H1 (cell line): ENCODE data around the gene RCC2. TPM values are rescaled to one million over a fixed set of nuclear protein-coding genes. Genes with fewer than 3 reads are reported as not detected.

Experiments
- CTCF ChIA-PET: fragments of 300-600 bp; sonication (Branson Sonifier 250); formaldehyde crosslinking; loops from one replicate; lab custom pipeline; 2021; ENCODE audit not compliant: partially characterized antibody; lab: Charles Lee
- POLR2A ChIA-PET: fragments of 300-600 bp; sonication (Branson Sonifier 250); formaldehyde crosslinking; loops from one replicate; lab custom pipeline; 2021; ENCODE audit warnings: inconsistent platforms; ENCODE audit not compliant: partially characterized antibody; lab: Charles Lee
- DNase-seq, 2 experiments: peaks; one replicate each; pipeline versions ENCODE4 v3.0.0 to v3.0.0-alpha.2; 2010 to 2022; ENCODE audit warnings: low spot score in 2 of 2, low read depth in 1 of 2, mixed read lengths in 1 of 2
- FAIRE-seq: peaks from 2 replicates; lab custom pipeline; 2011; peaks lifted over from hg19 to GRCh38; lab: Jason Lieb, UNC
- H2AFZ ChIP-seq: 2 replicates; pipeline ENCODE4 v1.8.1; 2012; ENCODE audit warnings: low read length, inconsistent platforms
- H2AK5ac ChIP-seq: 2 replicates; pipeline ENCODE4 v1.6.1; 2013; ENCODE audit warnings: low read depth, low read length
- H2BK120ac ChIP-seq: replicated peaks from 2 replicates; pipeline ENCODE3; 2013; ENCODE audit warnings: low read depth, low read length, inconsistent platforms
- H2BK12ac ChIP-seq: 2 replicates; pipeline ENCODE4 v1.6.1; 2013; ENCODE audit warnings: low read depth, low read length
- H2BK15ac ChIP-seq: 2 replicates; pipeline ENCODE4 v1.6.1; 2013; ENCODE audit warnings: low read length
- H2BK20ac ChIP-seq: 2 replicates; pipeline ENCODE4 v1.6.1; 2013; ENCODE audit warnings: low read length
- H2BK5ac ChIP-seq: 2 replicates; pipeline ENCODE4 v1.6.1; 2013; ENCODE audit warnings: low read depth, low read length
- H3K14ac ChIP-seq: 2 replicates; pipeline ENCODE4 v1.6.1; 2013; ENCODE audit warnings: inconsistent platforms; ENCODE audit not compliant: insufficient read length
- H3K18ac ChIP-seq: 2 replicates; pipeline ENCODE4 v1.6.1; 2013; ENCODE audit warnings: low read length; ENCODE audit errors: extremely low read depth
- H3K23ac ChIP-seq: 2 replicates; pipeline ENCODE4 v1.6.1; 2013; ENCODE audit warnings: inconsistent platforms; ENCODE audit not compliant: insufficient read length
- H3K23me2 ChIP-seq: 2 replicates; pipeline ENCODE4 v1.6.1; 2013; ENCODE audit warnings: low read depth, low read length
- H3K27ac ChIP-seq: 2 replicates; pipeline ENCODE4 v1.6.1; 2011; ENCODE audit warnings: low read depth, low read length, inconsistent platforms
- H3K27me3 ChIP-seq, 4 experiments: replicated peaks in 1 of 4; 1 replicate in 1 of 4; 2 replicates in 3 of 4; pipeline versions ENCODE4 v1.6.1 to v1.8.1; 2011 to 2013; ENCODE audit warnings: low read length in 3 of 4, mild to moderate bottlenecking in 3 of 4, inconsistent platforms in 2 of 4, mixed read lengths in 2 of 4, moderate library complexity in 1 of 4; ENCODE audit not compliant: control insufficient read depth in 3 of 4, insufficient read depth in 3 of 4; ENCODE audit errors: extremely low read depth in 1 of 4
- H3K36me3 ChIP-seq, 4 experiments: 2 replicates each; pipeline versions ENCODE4 v1.6.1 to v1.8.1; 2011 to 2013; ENCODE audit warnings: mild to moderate bottlenecking in 4 of 4, low read length in 3 of 4, moderate library complexity in 2 of 4, control low read depth in 1 of 4, inconsistent platforms in 1 of 4; ENCODE audit not compliant: insufficient read depth in 4 of 4, control insufficient read depth in 2 of 4
- H3K4ac ChIP-seq: replicated peaks from 2 replicates; pipeline ENCODE3; 2013; ENCODE audit warnings: low read length, low read depth, mixed read lengths, inconsistent platforms; ENCODE audit not compliant: insufficient read length
- H3K4me1 ChIP-seq, 4 experiments: replicated peaks in 1 of 4; 1 replicate in 1 of 4; 2 replicates in 3 of 4; pipeline versions ENCODE4 v1.6.1 to v1.8.1; 2011 to 2013; ENCODE audit warnings: low read length in 3 of 4, inconsistent platforms in 2 of 4, mixed read lengths in 1 of 4; ENCODE audit not compliant: insufficient read depth in 4 of 4, control insufficient read depth in 3 of 4
- H3K4me2 ChIP-seq, 2 experiments: 2 replicates each; pipeline versions ENCODE4 v1.6.1 to v1.8.1; 2011 to 2013; ENCODE audit warnings: low read depth in 2 of 2, low read length in 2 of 2, control low read depth in 1 of 2, inconsistent platforms in 1 of 2, mild to moderate bottlenecking in 1 of 2; ENCODE audit not compliant: insufficient read depth in 1 of 2
- H3K4me3 ChIP-seq, 4 experiments: fragments of 200-600, 300-600 bp in 1 of 4; sonication (generic), shearing (Covaris generic), sonication (Bioruptor Twin) in 1 of 4; 2 replicates each; pipeline versions ENCODE4 v1.5.1 to v1.8.1; 2011 to 2016; ENCODE audit warnings: low read length in 4 of 4, low read depth in 3 of 4, control low read depth in 2 of 4, inconsistent platforms in 2 of 4, mild to moderate bottlenecking in 2 of 4, mixed read lengths in 1 of 4, moderate library complexity in 1 of 4; ENCODE audit not compliant: insufficient read depth in 2 of 4; ENCODE audit errors: extremely low read depth in 1 of 4
- H3K56ac ChIP-seq: replicated peaks from 2 replicates; pipeline ENCODE3; 2013; ENCODE audit warnings: low read depth, mild to moderate bottlenecking, mixed read lengths, low read length, inconsistent platforms; ENCODE audit not compliant: insufficient read length
- H3K79me1 ChIP-seq: 2 replicates; pipeline ENCODE4 v1.6.1; 2013; ENCODE audit warnings: low read depth, low read length, control low read depth
- H3K79me2 ChIP-seq, 2 experiments: 2 replicates each; pipeline versions ENCODE4 v1.6.1 to v1.8.1; 2012 to 2013; ENCODE audit warnings: low read length in 2 of 2, mild to moderate bottlenecking in 2 of 2, inconsistent platforms in 1 of 2; ENCODE audit not compliant: insufficient read depth in 2 of 2, control insufficient read depth in 1 of 2
- H3K9ac ChIP-seq, 4 experiments: replicated peaks in 1 of 4; 1 replicate in 1 of 4; 2 replicates in 3 of 4; pipeline versions ENCODE4 v1.6.1 to v1.8.1; 2011 to 2013; ENCODE audit warnings: low read depth in 3 of 4, low read length in 3 of 4, control low read depth in 2 of 4, mild to moderate bottlenecking in 2 of 4, moderate library complexity in 2 of 4, inconsistent platforms in 1 of 4; ENCODE audit errors: extremely low read depth in 1 of 4
- H3K9me3 ChIP-seq, 2 experiments: 2 replicates each; pipeline versions ENCODE4 v1.6.1 to v1.8.1; 2012 to 2013; ENCODE audit warnings: mild to moderate bottlenecking in 2 of 2, moderate library complexity in 2 of 2, control low read depth in 1 of 2, inconsistent platforms in 1 of 2, low read depth in 1 of 2, low read length in 1 of 2, mixed read lengths in 1 of 2; ENCODE audit not compliant: insufficient read depth in 2 of 2
- H4K20me1 ChIP-seq, 2 experiments: replicated peaks in 1 of 2; 2 replicates each; pipeline versions ENCODE3 to v1.8.1; 2011 to 2013; ENCODE audit warnings: inconsistent platforms in 2 of 2, low read length in 2 of 2, mild to moderate bottlenecking in 1 of 2; ENCODE audit not compliant: insufficient read depth in 2 of 2, control insufficient read depth in 1 of 2
- H4K5ac ChIP-seq: 2 replicates; pipeline ENCODE4 v1.6.1; 2013; ENCODE audit warnings: low read length, low read depth, mixed read lengths, inconsistent platforms; ENCODE audit not compliant: insufficient read length
- H4K8ac ChIP-seq: 2 replicates; pipeline ENCODE4 v1.8.0; 2013; ENCODE audit warnings: mild to moderate bottlenecking, moderate library complexity, low read length, inconsistent platforms; ENCODE audit not compliant: insufficient read depth; ENCODE audit errors: extremely low read depth
- H4K91ac ChIP-seq: replicated peaks from 2 replicates; pipeline ENCODE3; 2013; ENCODE audit warnings: low read length, mixed read lengths, inconsistent platforms; ENCODE audit not compliant: insufficient read length
- ASH2L ChIP-seq: fragments of 200-600, 300-600 bp; sonication (generic); IDR thresholded peaks from one replicate; pipeline ENCODE4 v1.7.1; 2017; ENCODE audit warnings: low read length
- CHD2 ChIP-seq: IDR thresholded peaks from 2 replicates; pipeline ENCODE4 v1.6.1; 2012; ENCODE audit warnings: low read length, improper control_type of control experiment
- CTBP2 ChIP-seq: IDR thresholded peaks from 2 replicates; pipeline ENCODE4 v1.7.0; 2011; ENCODE audit warnings: borderline replicate concordance, mild to moderate bottlenecking, moderate library complexity, mixed read lengths, low read length; ENCODE audit not compliant: insufficient read depth, insufficient read length
- EGR1 ChIP-seq: IDR thresholded peaks from 2 replicates; pipeline ENCODE4 v1.6.1; 2011; ENCODE audit warnings: low read depth, low read length, borderline replicate concordance
- KDM1A ChIP-seq: fragments of 200-600, 300-600 bp; sonication (generic); IDR thresholded peaks from 2 replicates; pipeline ENCODE4 v1.7.1; 2016; ENCODE audit warnings: mild to moderate bottlenecking, low read length, borderline replicate concordance
- KDM5A ChIP-seq: fragments of 200-600 bp; IDR thresholded peaks from 2 replicates; pipeline ENCODE4 v1.7.1; 2012; ENCODE audit warnings: mild to moderate bottlenecking, low read length, inconsistent platforms, mixed read lengths
- MAFK ChIP-seq: IDR thresholded peaks from 2 replicates; pipeline ENCODE4 v1.6.1; 2012; ENCODE audit warnings: low read depth, mild to moderate bottlenecking, improper control_type of control experiment, low read length
- RNF2 ChIP-seq: fragments of 200-900, 300-1000 bp; sonication (generic); IDR thresholded peaks from 2 replicates; pipeline ENCODE4 v1.7.1; 2016; ENCODE audit warnings: borderline replicate concordance, low read depth, mild to moderate bottlenecking, antibody characterized with exemption, low read length; ENCODE audit not compliant: poor library complexity, severe bottlenecking; ENCODE audit errors: missing control alignments
- RXRA ChIP-seq: IDR thresholded peaks from 2 replicates; pipeline ENCODE4 v1.6.1; 2011; ENCODE audit warnings: low read depth, mild to moderate bottlenecking, low read length, moderate library complexity; ENCODE audit not compliant: insufficient read depth
- TAF7 ChIP-seq: optimal IDR thresholded peaks from 2 replicates; pipeline ENCODE3; 2011; ENCODE audit warnings: low read depth, mild to moderate bottlenecking, inconsistent platforms, low read length, moderate library complexity, borderline replicate concordance
- WGBS, 2 experiments: shearing (Covaris generic) in 1 of 2; methylation state at CpG; one replicate each; pipeline versions ENCODE4 v1.1.6 to v1.1.7; 2013 to 2015; ENCODE audit warnings: low lambda C conversion rate in 2 of 2, mixed read lengths in 2 of 2, inconsistent platforms in 1 of 2, low coverage in 1 of 2, missing lambda C conversion rate in 1 of 2; ENCODE audit not compliant: insufficient replicate concordance in 2 of 2, insufficient coverage in 1 of 2, insufficient read length in 1 of 2; ENCODE audit errors: extremely low coverage in 1 of 2, missing lambda C conversion rate in 1 of 2; 5-methylcytosine and 5-hydroxymethylcytosine counted together
- polyA plus RNA-seq, 7 experiments: library from polyadenylated mRNA; depleted of rRNA in 3 of 7; stranded (reverse) in 5 of 7; unstranded in 2 of 7; fragments of >200 nt in 5 of 7; fragments of 200-250 nt in 2 of 7; gene quantifications; 1 replicate in 5 of 7; 2 replicates in 1 of 7; 4 replicates in 1 of 7; pipeline versions ENCODE4 v1.2.1 to v1.2.3, GENCODE V29; 2011 to 2013; ENCODE audit warnings: missing spikeins in 2 of 7, mixed read lengths in 2 of 7
- total RNA-seq: library from RNA; stranded (reverse); fragmentation: NEBNext Ultra II Directional; extraction: Animal tissue kit (Norgen Biotek cat#: 25700); gene quantifications from 2 replicates; pipeline ENCODE4 v1.2.1, GENCODE V29; 2021

The RCC2 gene
- total and polyA plus RNA-seq, 2 of the 8 experiments (the other 6 are each of a cell fraction or from before 2014, with no cell fraction given): 229 to 455 TPM

DNA sequence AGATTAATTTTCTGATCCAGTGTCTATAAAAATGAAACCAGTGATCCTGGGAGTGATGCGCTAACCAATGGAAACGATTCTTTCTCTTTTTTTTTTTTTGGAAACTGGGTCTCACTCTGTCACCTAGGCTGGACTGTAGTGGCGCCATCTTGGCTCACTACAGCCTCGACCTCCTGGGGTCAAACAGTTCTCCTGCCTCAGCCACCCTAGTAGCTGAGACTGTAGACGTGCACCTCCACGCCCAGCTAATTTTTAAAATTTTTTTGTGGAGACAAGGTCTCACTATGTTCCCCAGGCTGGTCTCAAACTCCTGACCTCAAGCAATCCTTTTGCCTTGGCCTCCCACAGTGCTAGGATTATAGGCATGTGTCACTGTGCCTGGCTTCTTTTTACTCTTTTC is 3.4 kb upstream of the RCC2 start:
- no peak overlapping the region for H2AFZ ChIP-seq
- H2BK12ac ChIP-seq: no peak overlapping the region
- H3K79me1 ChIP-seq: no peaks in the 10 kb centered on the region
- no peak overlapping the region; the same call in 1 of the 2 replicates for H3K18ac ChIP-seq
- ChIA-PET CTCF (interaction anchor here (0.6 to 4.9 kb wide), 9 partner anchors 9 to 486 kb away, joined by 3 to 34 read pairs (median 3); no protein-coding TSS in a partner anchor), POLR2A (interaction anchor here (1.0 to 12.4 kb wide), 4 partner anchors 10 to 131 kb away, joined by 3 to 155 read pairs (median 4); no protein-coding TSS in a partner anchor)
- DNase-seq (no peak), FAIRE-seq (no peak)
- TF ChIP-seq TAF7 (no peak), KDM1A (no peak), MAFK (no peak), RNF2 (no peak), RXRA (no peak), CHD2 (no peak), ASH2L (no peak), CTBP2 (no peak), KDM5A (no peak), EGR1 (no peak)
- H3K4me1 ChIP-seq: peaks cover 2 to 16% (median 14%) of the 10 kb centered on the region in 4 experiments; a peak in 6 of 7 replicates
- H2BK5ac ChIP-seq: no peak overlapping the region
- H3K23me2 ChIP-seq: peaks cover 11% of the 10 kb centered on the region
- H3K56ac ChIP-seq: no peak overlapping the region
- no peak overlapping the region for H4K5ac ChIP-seq
- no peak overlapping the region for H3K27ac ChIP-seq
- peaks cover 0 to 4% (median 2%) of the 10 kb centered on the region in 4 experiments; a peak in 3 of 8 replicates for H3K36me3 ChIP-seq
- H2BK20ac ChIP-seq: no peak overlapping the region
- H4K8ac ChIP-seq: no peak overlapping the region
- H3K23ac ChIP-seq: no peak overlapping the region
- no peaks in the 10 kb centered on the region for H4K20me1 ChIP-seq
- H3K4me2 ChIP-seq: no peak overlapping the region
- peaks cover 0 to 6% (median 4%) of the 10 kb centered on the region in 4 experiments; a peak in 4 of 7 replicates for H3K27me3 ChIP-seq
- H2AK5ac ChIP-seq: no peak overlapping the region
- no peak overlapping the region for H3K9ac ChIP-seq
- no peaks in the 10 kb centered on the region for H3K9me3 ChIP-seq
- H2BK120ac ChIP-seq: no peak overlapping the region
- H4K91ac ChIP-seq: no peak overlapping the region
- WGBS, 2 experiments: 95% methylated on average over 6 of the region's 6 CpGs; no CpG with 5 or more reads in 1 of the 2 experiments
- no peak overlapping the region for H2BK15ac ChIP-seq
- no peak overlapping the region for H3K4me3 ChIP-seq
- no peak overlapping the region for H3K14ac ChIP-seq
- H3K79me2 ChIP-seq: peaks cover 0 to 19% of the 10 kb centered on the region in 2 experiments; a peak in 2 of 4 replicates
- no peak overlapping the region for H3K4ac ChIP-seq
